PC-9 (cell line): ENCODE measurements around the gene TCF4. TPM values are rescaled to one million over a fixed set of nuclear protein-coding genes. Genes with fewer than 3 reads are reported as not detected.

Experiments used
- BruUV-seq: library from RNA; stranded (reverse); fragments of 400-500 nt; replicated peaks from 2 replicates; lab custom pipeline; 2021; lab: Mats Ljungman, UMichigan
- CTCF ChIA-PET: fragments of 300-600 bp; sonication (Branson Sonifier 250); formaldehyde crosslinking; loops from one replicate; lab custom pipeline; 2022; ENCODE audit warnings: antibody characterized with exemption; lab: Charles Lee
- POLR2A ChIA-PET: fragments of 300-600 bp; sonication (Branson Sonifier 250); formaldehyde crosslinking; loops from one replicate; lab custom pipeline; 2022; ENCODE audit warnings: antibody characterized with exemption; ENCODE audit not compliant: unreplicated experiment; lab: Charles Lee
- DNase-seq, 2 experiments: peaks; one replicate each; pipeline versions ENCODE4 v3.0.0 to v3.0.0-alpha.2; 2015 to 2022; ENCODE audit warnings: mixed read lengths in 1 of 2
- H2AFZ ChIP-seq: fragments of 200-600 bp; sonication (generic); 2 replicates; pipeline ENCODE4 v1.8.1; 2017; ENCODE audit warnings: antibody characterized with exemption
- H3F3A ChIP-seq: fragments of 200-600 bp; sonication (generic); 2 replicates; pipeline ENCODE4 v1.8.1; 2017; ENCODE audit warnings: antibody characterized with exemption, mild to moderate bottlenecking, low read depth; ENCODE audit not compliant: insufficient read depth
- H3K27ac ChIP-seq: fragments of 200-600 bp; sonication (generic); 2 replicates; pipeline ENCODE4 v1.6.1; 2016; ENCODE audit warnings: mixed run types
- H3K27me3 ChIP-seq: fragments of 200-600 bp; sonication (generic); 2 replicates; pipeline ENCODE4 v1.6.1; 2016; ENCODE audit warnings: low read depth, mixed run types; ENCODE audit not compliant: insufficient read depth
- H3K36me3 ChIP-seq: fragments of 200-600 bp; sonication (generic); 2 replicates; pipeline ENCODE4 v1.6.1; 2016; ENCODE audit warnings: low read depth, mixed run types
- H3K4me1 ChIP-seq: fragments of 200-600 bp; sonication (generic); replicated peaks from 2 replicates; pipeline ENCODE4 v1.6.1; 2016; ENCODE audit warnings: mixed run types; ENCODE audit not compliant: insufficient read depth
- H3K4me2 ChIP-seq: fragments of 200-600 bp; sonication (generic); 2 replicates; pipeline ENCODE4 v1.6.1; 2017; ENCODE audit warnings: mixed run types
- H3K4me3 ChIP-seq: fragments of 200-600 bp; sonication (generic); 2 replicates; pipeline ENCODE4 v1.6.1; 2016; ENCODE audit warnings: mixed run types
- H3K79me2 ChIP-seq: fragments of 200-600 bp; sonication (generic); 2 replicates; pipeline ENCODE4 v1.6.1; 2017; ENCODE audit warnings: low read depth, mixed run types
- H3K9me2 ChIP-seq: fragments of 200-600 bp; sonication (generic); 2 replicates; pipeline ENCODE4 v1.8.1; 2017; ENCODE audit warnings: mild to moderate bottlenecking; ENCODE audit not compliant: insufficient read depth
- H3K9me3 ChIP-seq: fragments of 200-600 bp; sonication (generic); 2 replicates; pipeline ENCODE4 v1.8.1; 2016; ENCODE audit warnings: low read depth; ENCODE audit not compliant: insufficient read depth
- H4K20me1 ChIP-seq: fragments of 200-600 bp; sonication (generic); 2 replicates; pipeline ENCODE4 v1.8.1; 2017; ENCODE audit not compliant: insufficient read depth
- EZH2 ChIP-seq: fragments of 200-600 bp; sonication (generic); IDR thresholded peaks from 2 replicates; pipeline ENCODE4 v1.8.0; 2017; ENCODE audit warnings: antibody characterized with exemption, low read depth
- intact Hi-C: fragments of 100-400 bp; cut with micrococcal nuclease; formaldehyde crosslinking; loops from one replicate; pipeline ENCODE4 v1.10.0; 2022; ENCODE audit not compliant: unreplicated experiment
- total RNA-seq: library from RNA; stranded (reverse); gene quantifications from 2 replicates; pipeline ENCODE4 v1.2.3, GENCODE V29; 2021
- TF ChIP-seq, protein P1 (sequence below): fragments of 200-600 bp; sonication (generic); conservative IDR thresholded peaks from 2 replicates; pipeline ENCODE4 v1.6.1; 2017; ENCODE audit warnings: mixed run types, antibody characterized with exemption, mild to moderate bottlenecking, moderate library complexity

The TCF4 gene
- total RNA-seq, 1 experiment from 2014 or later: 0.74 TPM

DNA sequence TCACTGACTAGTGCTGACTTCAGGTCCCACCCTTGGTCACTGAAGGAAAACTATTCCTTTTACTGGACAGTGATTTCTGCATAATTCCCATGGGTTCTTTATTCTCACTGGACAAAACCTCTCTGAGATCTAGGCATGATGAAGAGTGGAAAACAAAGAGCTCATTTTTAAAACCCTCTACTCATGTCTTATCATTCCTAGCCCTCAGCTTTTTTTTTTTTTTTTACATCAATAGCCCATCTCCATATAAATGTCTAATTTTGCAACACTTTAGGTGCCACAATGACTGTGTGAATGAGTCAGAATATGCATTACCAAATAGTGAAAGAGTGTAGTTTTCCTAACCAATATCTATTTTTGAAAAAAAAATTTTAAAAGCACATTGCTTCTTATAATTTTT lies 74.8 kb downstream of the TCF4 start:
- H3F3A ChIP-seq: no peaks in the 10 kb centered on the region
- H3K9me3 ChIP-seq: no peaks in the 10 kb centered on the region
- no peaks in the 10 kb centered on the region for H3K9me2 ChIP-seq
- no peaks in the 10 kb centered on the region for H3K36me3 ChIP-seq
- H3K27ac ChIP-seq: no peak overlapping the region
- H3K4me1 ChIP-seq: no peaks in the 10 kb centered on the region
- no peak overlapping the region for H2AFZ ChIP-seq
- H4K20me1 ChIP-seq: no peaks in the 10 kb centered on the region
- H3K4me2 ChIP-seq: no peak overlapping the region
- intact Hi-C loops: no loop called here
- no TSS peak for BruUV-seq
- ChIA-PET POLR2A (no interaction called here), CTCF (no interaction called here)
- TF ChIP-seq EZH2: no peak
- TF ChIP-seq, protein P1, sequence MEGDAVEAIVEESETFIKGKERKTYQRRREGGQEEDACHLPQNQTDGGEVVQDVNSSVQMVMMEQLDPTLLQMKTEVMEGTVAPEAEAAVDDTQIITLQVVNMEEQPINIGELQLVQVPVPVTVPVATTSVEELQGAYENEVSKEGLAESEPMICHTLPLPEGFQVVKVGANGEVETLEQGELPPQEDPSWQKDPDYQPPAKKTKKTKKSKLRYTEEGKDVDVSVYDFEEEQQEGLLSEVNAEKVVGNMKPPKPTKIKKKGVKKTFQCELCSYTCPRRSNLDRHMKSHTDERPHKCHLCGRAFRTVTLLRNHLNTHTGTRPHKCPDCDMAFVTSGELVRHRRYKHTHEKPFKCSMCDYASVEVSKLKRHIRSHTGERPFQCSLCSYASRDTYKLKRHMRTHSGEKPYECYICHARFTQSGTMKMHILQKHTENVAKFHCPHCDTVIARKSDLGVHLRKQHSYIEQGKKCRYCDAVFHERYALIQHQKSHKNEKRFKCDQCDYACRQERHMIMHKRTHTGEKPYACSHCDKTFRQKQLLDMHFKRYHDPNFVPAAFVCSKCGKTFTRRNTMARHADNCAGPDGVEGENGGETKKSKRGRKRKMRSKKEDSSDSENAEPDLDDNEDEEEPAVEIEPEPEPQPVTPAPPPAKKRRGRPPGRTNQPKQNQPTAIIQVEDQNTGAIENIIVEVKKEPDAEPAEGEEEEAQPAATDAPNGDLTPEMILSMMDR: no peak
- H3K27me3 ChIP-seq: no peaks in the 10 kb centered on the region
- DNase-seq: no peak
- no peaks in the 10 kb centered on the region for H3K79me2 ChIP-seq
- no peak overlapping the region for H3K4me3 ChIP-seq

DNA sequence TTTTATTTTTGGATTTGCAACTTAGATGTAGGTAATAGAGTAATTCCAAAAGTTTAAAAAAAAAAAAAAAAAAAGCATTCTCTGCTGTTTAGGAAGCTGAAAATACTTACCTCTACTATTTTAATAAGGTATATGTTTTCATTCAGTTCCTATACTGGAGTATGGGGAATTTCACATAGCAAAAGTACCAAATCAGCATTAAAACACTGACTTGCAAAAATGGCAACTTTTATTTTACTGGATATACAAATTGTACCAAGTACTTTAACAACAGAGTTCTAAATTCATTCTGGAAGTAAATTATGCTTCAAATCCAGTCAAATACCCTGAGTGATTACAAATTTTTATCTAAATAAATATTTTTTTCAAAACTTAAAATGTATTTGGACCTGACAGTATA lies 76.7 kb downstream of the TCF4 start:
- Histone ChIP-seq H4K20me1 (no peaks in the 10 kb centered on the region), H3F3A (no peaks in the 10 kb centered on the region), H3K9me2 (no peaks in the 10 kb centered on the region), H3K4me2 (no peak overlapping the region), H3K4me1 (no peaks in the 10 kb centered on the region), H3K9me3 (no peaks in the 10 kb centered on the region), H3K27ac (no peak overlapping the region), H2AFZ (no peak overlapping the region), H3K27me3 (no peaks in the 10 kb centered on the region), H3K36me3 (no peaks in the 10 kb centered on the region), H3K4me3 (no peak overlapping the region), H3K79me2 (no peaks in the 10 kb centered on the region)
- intact Hi-C loops: no loop called here
- no peak for DNase-seq
- no TSS peak for BruUV-seq
- POLR2A ChIA-PET: no interaction called here
- TF ChIP-seq EZH2: no peak
- TF ChIP-seq, protein P1: no peak
- CTCF ChIA-PET: no interaction called here

DNA sequence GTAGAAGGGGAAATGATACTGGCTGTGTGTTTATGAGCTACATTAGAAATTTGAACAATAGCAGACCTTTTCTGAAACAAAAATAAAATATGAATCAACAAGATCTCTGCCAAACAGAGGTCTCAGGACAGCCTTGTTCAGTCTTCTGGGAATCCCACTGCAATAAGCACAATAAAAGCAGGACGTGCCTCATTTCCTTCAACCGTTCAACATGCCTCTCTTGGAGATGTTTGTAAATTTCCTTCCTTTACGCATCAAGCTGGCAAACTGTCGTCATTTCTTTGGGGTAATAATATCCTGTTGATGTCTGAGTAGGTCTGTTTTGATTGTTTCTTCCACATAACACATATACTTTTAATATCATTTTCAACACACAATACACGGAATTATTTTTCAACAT lies 77.2 kb downstream of the TCF4 start:
- no TSS peak for BruUV-seq
- no peak for DNase-seq
- H3K27ac ChIP-seq: no peak overlapping the region
- CTCF ChIA-PET: no interaction called here
- H4K20me1 ChIP-seq: no peaks in the 10 kb centered on the region
- no peaks in the 10 kb centered on the region for H3F3A ChIP-seq
- H3K36me3 ChIP-seq: no peaks in the 10 kb centered on the region
- H3K4me2 ChIP-seq: no peak overlapping the region
- intact Hi-C loops: no loop called here
- H3K9me2 ChIP-seq: no peaks in the 10 kb centered on the region
- no peak overlapping the region for H3K4me3 ChIP-seq
- POLR2A ChIA-PET: no interaction called here
- no peaks in the 10 kb centered on the region for H3K4me1 ChIP-seq
- TF ChIP-seq, protein P1: no peak
- no peak for TF ChIP-seq EZH2
- H2AFZ ChIP-seq: no peak overlapping the region
- H3K79me2 ChIP-seq: no peaks in the 10 kb centered on the region
- H3K9me3 ChIP-seq: no peaks in the 10 kb centered on the region
- no peaks in the 10 kb centered on the region for H3K27me3 ChIP-seq
